Measurements from ENCODE around the gene SLC7A1.

GRCh38 chr13:29507356-29507755, 88.1 kb downstream of the SLC7A1 start:
- TF ChIP-seq CTCF (IDR thresholded peaks at IDR 0.05) (no peak), POLR2A (IDR thresholded peaks at IDR 0.05) (no peak)

All from breast epithelium (tissue), 3 donors.